WTC11 (cell line): ENCODE results near the gene CHRNB2. TPM values are rescaled to one million over a fixed set of nuclear protein-coding genes. Genes with fewer than 3 reads are reported as not detected.
A peak's percentile ranks its signal among the peaks of the same experiment; 100 is the strongest.

ENCODE experiments used
- ATAC-seq: fragments of 200-7000 bp; cut with Tn5 transposase; 2 replicates; pipeline ENCODE4 v1.10.0; 2021; ENCODE audit warnings: mild to moderate bottlenecking, moderate library complexity
- CTCF ChIA-PET: fragments of 300-600 bp; sonication (Branson Sonifier 250); formaldehyde crosslinking; loops from one replicate; lab custom pipeline; 2021; ENCODE audit warnings: antibody characterized with exemption; lab: Charles Lee
- POLR2A ChIA-PET: fragments of 350-600 bp; sonication (Branson Sonifier 250); formaldehyde crosslinking; loops from one replicate; lab custom pipeline; 2021; ENCODE audit warnings: antibody characterized with exemption; lab: Charles Lee
- DNase-seq: peaks from one replicate; pipeline ENCODE4 v3.0.0; 2021; ENCODE audit warnings: low spot score
- H3K27ac Mint-ChIP-seq: 2 replicates; pipeline ENCODE4 v1.8.0; 2021; ENCODE audit warnings: mixed read lengths
- H3K27me3 Mint-ChIP-seq: 2 replicates; pipeline ENCODE4 v1.8.0; 2021; ENCODE audit warnings: low read depth, mild to moderate bottlenecking, moderate library complexity, mixed read lengths
- H3K36me3 Mint-ChIP-seq: 2 replicates; pipeline ENCODE4 v1.8.0; 2021; ENCODE audit warnings: mixed read lengths
- H3K4me1 Mint-ChIP-seq: 2 replicates; pipeline ENCODE4 v1.8.0; 2022; ENCODE audit warnings: mixed read lengths
- H3K4me3 Mint-ChIP-seq: 2 replicates; pipeline ENCODE4 v1.8.0; 2021; ENCODE audit warnings: mild to moderate bottlenecking, moderate library complexity, mixed read lengths
- H3K9me3 Mint-ChIP-seq: 2 replicates; pipeline ENCODE4 v1.8.0; 2021; ENCODE audit warnings: mixed read lengths
- AFF4 ChIP-seq: sonication (generic); formaldehyde crosslinking; IDR thresholded peaks from 2 replicates; pipeline ENCODE4 v1.8.1; 2023; ENCODE audit warnings: mild to moderate bottlenecking, missing genetic modification reagents, borderline replicate concordance
- ATF1 ChIP-seq: sonication (generic); formaldehyde crosslinking; IDR thresholded peaks from 2 replicates; pipeline ENCODE4 v1.8.1; 2023; ENCODE audit warnings: mild to moderate bottlenecking, moderate library complexity, missing genetic modification reagents
- E2F5 ChIP-seq: sonication (generic); formaldehyde crosslinking; IDR thresholded peaks from 2 replicates; pipeline ENCODE4 v1.8.1; 2022; ENCODE audit warnings: mild to moderate bottlenecking, moderate library complexity, missing genetic modification reagents
- ELF4 ChIP-seq: sonication (generic); formaldehyde crosslinking; IDR thresholded peaks from 2 replicates; pipeline ENCODE4 v1.8.1; 2022; ENCODE audit warnings: low read depth, mild to moderate bottlenecking, moderate library complexity, missing genetic modification reagents
- ESRRA ChIP-seq: sonication (generic); formaldehyde crosslinking; IDR thresholded peaks from 2 replicates; pipeline ENCODE4 v1.8.1; 2022; ENCODE audit warnings: mild to moderate bottlenecking, missing genetic modification reagents, borderline replicate concordance
- FOXJ3 ChIP-seq: sonication (generic); formaldehyde crosslinking; IDR thresholded peaks from 2 replicates; pipeline ENCODE4 v1.9.0; 2021; ENCODE audit warnings: missing genetic modification reagents, mild to moderate bottlenecking, borderline replicate concordance
- GTF2I ChIP-seq: fragments of 250-450 bp; sonication (Bioruptor Pico); conservative IDR thresholded peaks from 2 replicates; pipeline ENCODE4 v1.4.0; 2021; ENCODE audit warnings: mild to moderate bottlenecking
- HMGA2 ChIP-seq: fragments of 250-450 bp; sonication (Bioruptor Pico); IDR thresholded peaks from 2 replicates; pipeline ENCODE4 v1.4.0; 2021; ENCODE audit warnings: mild to moderate bottlenecking, moderate library complexity
- HMGXB4 ChIP-seq: sonication (generic); formaldehyde crosslinking; IDR thresholded peaks from 2 replicates; pipeline ENCODE4 v1.8.1; 2023; ENCODE audit warnings: mild to moderate bottlenecking, moderate library complexity, missing genetic modification reagents
- IRF2 ChIP-seq: sonication (generic); formaldehyde crosslinking; IDR thresholded peaks from 2 replicates; pipeline ENCODE4 v1.8.0; 2022; ENCODE audit warnings: low read depth, missing genetic modification reagents, borderline replicate concordance
- MYBL2 ChIP-seq: sonication (generic); formaldehyde crosslinking; IDR thresholded peaks from 2 replicates; pipeline ENCODE4 v1.8.1; 2023; ENCODE audit warnings: mild to moderate bottlenecking, moderate library complexity, missing genetic modification reagents
- NFYB ChIP-seq: sonication (generic); formaldehyde crosslinking; conservative IDR thresholded peaks from 2 replicates; pipeline ENCODE4 v1.8.0; 2022; ENCODE audit warnings: low read depth, missing genetic modification reagents
- ZNF416 ChIP-seq: fragments of 250-450 bp; sonication (Bioruptor Pico); IDR thresholded peaks from 2 replicates; pipeline ENCODE4 v1.9.0; 2021; ENCODE audit warnings: mild to moderate bottlenecking, inconsistent platforms
- ZNF512 ChIP-seq: sonication (generic); formaldehyde crosslinking; IDR thresholded peaks from 2 replicates; pipeline ENCODE4 v1.8.1; 2022; ENCODE audit warnings: missing genetic modification reagents, borderline replicate concordance
- total RNA-seq: library from RNA; stranded (reverse); gene quantifications from 3 replicates; pipeline ENCODE4 v1.2.3, GENCODE V29; 2021
- TF ChIP-seq, protein P1 (sequence below): fragments of 200-600 bp; IDR thresholded peaks from 2 replicates; pipeline ENCODE4 v1.8.0; 2022; ENCODE audit warnings: antibody characterized with exemption
- TF ChIP-seq, protein P2 (sequence below): fragments of 250-450 bp; sonication (Bioruptor Pico); IDR thresholded peaks from 2 replicates; pipeline ENCODE4 v1.9.0; 2021; ENCODE audit warnings: mild to moderate bottlenecking, borderline replicate concordance
- TF ChIP-seq, protein P3 (sequence below): sonication (generic); formaldehyde crosslinking; IDR thresholded peaks from 2 replicates; pipeline ENCODE4 v1.8.1; 2023; ENCODE audit warnings: mild to moderate bottlenecking, missing genetic modification reagents, moderate library complexity

Gene CHRNB2
- total RNA-seq, 1 experiment from 2014 or later: 1.7 TPM

GRCh38 chr1:154614247-154614646 is 46.7 kb downstream of the CHRNB2 start (continued):
- TF ChIP-seq IRF2 (CRISPR knock-in tag): no peak
- no peak for TF ChIP-seq ZNF416 (CRISPR knock-in tag)
- no peak for TF ChIP-seq ATF1 (CRISPR knock-in tag)

- Mint-ChIP-seq H3K4me3 (no peak overlapping the region), H3K4me1 (peaks cover 59% of the 10 kb centered on the region), H3K27me3 (no peaks in the 10 kb centered on the region), H3K27ac (peak overlapping the region; percentile 53; the same call in 1 of the 2 replicates), H3K36me3 (no peaks in the 10 kb centered on the region), H3K9me3 (no peaks in the 10 kb centered on the region)
- no peak for TF ChIP-seq FOXJ3 (CRISPR knock-in tag)
- TF ChIP-seq ELF4: no peak
- no peak for TF ChIP-seq ESRRA (CRISPR knock-in tag)
- TF ChIP-seq, protein P1, sequence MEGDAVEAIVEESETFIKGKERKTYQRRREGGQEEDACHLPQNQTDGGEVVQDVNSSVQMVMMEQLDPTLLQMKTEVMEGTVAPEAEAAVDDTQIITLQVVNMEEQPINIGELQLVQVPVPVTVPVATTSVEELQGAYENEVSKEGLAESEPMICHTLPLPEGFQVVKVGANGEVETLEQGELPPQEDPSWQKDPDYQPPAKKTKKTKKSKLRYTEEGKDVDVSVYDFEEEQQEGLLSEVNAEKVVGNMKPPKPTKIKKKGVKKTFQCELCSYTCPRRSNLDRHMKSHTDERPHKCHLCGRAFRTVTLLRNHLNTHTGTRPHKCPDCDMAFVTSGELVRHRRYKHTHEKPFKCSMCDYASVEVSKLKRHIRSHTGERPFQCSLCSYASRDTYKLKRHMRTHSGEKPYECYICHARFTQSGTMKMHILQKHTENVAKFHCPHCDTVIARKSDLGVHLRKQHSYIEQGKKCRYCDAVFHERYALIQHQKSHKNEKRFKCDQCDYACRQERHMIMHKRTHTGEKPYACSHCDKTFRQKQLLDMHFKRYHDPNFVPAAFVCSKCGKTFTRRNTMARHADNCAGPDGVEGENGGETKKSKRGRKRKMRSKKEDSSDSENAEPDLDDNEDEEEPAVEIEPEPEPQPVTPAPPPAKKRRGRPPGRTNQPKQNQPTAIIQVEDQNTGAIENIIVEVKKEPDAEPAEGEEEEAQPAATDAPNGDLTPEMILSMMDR: no peak
- no peak for TF ChIP-seq NFYB (CRISPR knock-in tag)
- TF ChIP-seq GTF2I (CRISPR knock-in tag): no peak
- no peak for TF ChIP-seq IRF2 (CRISPR knock-in tag)
- TF ChIP-seq HMGXB4: no peak
- TF ChIP-seq, protein P2, sequence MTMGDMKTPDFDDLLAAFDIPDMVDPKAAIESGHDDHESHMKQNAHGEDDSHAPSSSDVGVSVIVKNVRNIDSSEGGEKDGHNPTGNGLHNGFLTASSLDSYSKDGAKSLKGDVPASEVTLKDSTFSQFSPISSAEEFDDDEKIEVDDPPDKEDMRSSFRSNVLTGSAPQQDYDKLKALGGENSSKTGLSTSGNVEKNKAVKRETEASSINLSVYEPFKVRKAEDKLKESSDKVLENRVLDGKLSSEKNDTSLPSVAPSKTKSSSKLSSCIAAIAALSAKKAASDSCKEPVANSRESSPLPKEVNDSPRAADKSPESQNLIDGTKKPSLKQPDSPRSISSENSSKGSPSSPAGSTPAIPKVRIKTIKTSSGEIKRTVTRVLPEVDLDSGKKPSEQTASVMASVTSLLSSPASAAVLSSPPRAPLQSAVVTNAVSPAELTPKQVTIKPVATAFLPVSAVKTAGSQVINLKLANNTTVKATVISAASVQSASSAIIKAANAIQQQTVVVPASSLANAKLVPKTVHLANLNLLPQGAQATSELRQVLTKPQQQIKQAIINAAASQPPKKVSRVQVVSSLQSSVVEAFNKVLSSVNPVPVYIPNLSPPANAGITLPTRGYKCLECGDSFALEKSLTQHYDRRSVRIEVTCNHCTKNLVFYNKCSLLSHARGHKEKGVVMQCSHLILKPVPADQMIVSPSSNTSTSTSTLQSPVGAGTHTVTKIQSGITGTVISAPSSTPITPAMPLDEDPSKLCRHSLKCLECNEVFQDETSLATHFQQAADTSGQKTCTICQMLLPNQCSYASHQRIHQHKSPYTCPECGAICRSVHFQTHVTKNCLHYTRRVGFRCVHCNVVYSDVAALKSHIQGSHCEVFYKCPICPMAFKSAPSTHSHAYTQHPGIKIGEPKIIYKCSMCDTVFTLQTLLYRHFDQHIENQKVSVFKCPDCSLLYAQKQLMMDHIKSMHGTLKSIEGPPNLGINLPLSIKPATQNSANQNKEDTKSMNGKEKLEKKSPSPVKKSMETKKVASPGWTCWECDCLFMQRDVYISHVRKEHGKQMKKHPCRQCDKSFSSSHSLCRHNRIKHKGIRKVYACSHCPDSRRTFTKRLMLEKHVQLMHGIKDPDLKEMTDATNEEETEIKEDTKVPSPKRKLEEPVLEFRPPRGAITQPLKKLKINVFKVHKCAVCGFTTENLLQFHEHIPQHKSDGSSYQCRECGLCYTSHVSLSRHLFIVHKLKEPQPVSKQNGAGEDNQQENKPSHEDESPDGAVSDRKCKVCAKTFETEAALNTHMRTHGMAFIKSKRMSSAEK (CRISPR knock-in tag): no peak
- TF ChIP-seq E2F5: no peak
- TF ChIP-seq, protein P3, sequence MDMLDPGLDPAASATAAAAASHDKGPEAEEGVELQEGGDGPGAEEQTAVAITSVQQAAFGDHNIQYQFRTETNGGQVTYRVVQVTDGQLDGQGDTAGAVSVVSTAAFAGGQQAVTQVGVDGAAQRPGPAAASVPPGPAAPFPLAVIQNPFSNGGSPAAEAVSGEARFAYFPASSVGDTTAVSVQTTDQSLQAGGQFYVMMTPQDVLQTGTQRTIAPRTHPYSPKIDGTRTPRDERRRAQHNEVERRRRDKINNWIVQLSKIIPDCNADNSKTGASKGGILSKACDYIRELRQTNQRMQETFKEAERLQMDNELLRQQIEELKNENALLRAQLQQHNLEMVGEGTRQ (CRISPR knock-in tag): no peak
- ChIA-PET CTCF (interaction anchor here (1.1 to 1.7 kb wide), 3 partner anchors 10 to 73 kb away, joined by 3 to 4 read pairs (median 4); no protein-coding TSS in a partner anchor), POLR2A (no interaction called here)
- ATAC-seq (peak; percentile 70), DNase-seq (peak; percentile 24)
These were observed 47.3 kb downstream of the CHRNB2 start for GRCh38 chr1:154614901-154615300.

DNA sequence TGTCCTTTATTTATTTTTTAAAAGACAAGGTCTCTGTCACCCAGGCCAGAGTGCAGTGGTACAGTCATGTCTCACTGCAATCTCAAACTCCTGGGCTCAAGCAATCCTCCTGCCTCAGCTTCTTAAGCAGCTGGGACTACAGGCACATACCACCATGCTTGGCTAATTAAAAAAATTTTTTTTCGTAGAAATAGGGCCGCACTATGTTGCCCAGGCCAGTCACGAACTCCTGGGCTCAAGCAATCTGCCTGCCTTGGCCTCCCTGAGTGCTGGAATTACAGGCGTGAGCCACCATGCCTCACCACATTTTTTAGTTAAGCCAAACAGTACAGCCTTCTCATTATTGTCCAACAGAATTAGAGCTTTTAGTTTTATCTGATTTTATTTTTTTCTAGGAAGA is 47.8 kb downstream of the CHRNB2 start:
- no peaks in the 10 kb centered on the region for H3K36me3 Mint-ChIP-seq
- H3K9me3 Mint-ChIP-seq: no peaks in the 10 kb centered on the region
- no peaks in the 10 kb centered on the region for H3K27me3 Mint-ChIP-seq
- ATAC-seq (no peak), DNase-seq (no peak)
- H3K27ac Mint-ChIP-seq: no peak overlapping the region
- peaks cover 54% of the 10 kb centered on the region for H3K4me1 Mint-ChIP-seq
- ChIA-PET POLR2A (no interaction called here), CTCF (interaction anchor here (1.1 to 1.7 kb wide), 3 partner anchors 10 to 72 kb away, joined by 3 to 4 read pairs (median 4); no protein-coding TSS in a partner anchor)
- H3K4me3 Mint-ChIP-seq: no peak overlapping the region
- TF ChIP-seq AFF4 (no peak), ZNF512 (CRISPR knock-in tag) (no peak), MYBL2 (no peak), FOXJ3 (CRISPR knock-in tag) (no peak), ATF1 (CRISPR knock-in tag) (no peak), HMGA2 (CRISPR knock-in tag) (no peak)
